ENCODE measurements around the gene TMEM234.
"Not testable (repeated sequence)": the region's sequence is repeated elsewhere in the genome, so short reads cannot be mapped to it uniquely, and the experiment has no call there.

Gene TMEM234

GRCh38 chr1:32221980-32222755 is at the start of gene TMEM234, which contains the start of gene EIF3I:
Gene TMEM234 (minus strand): TSS chr1:32222353. CDS start chr1:32222322, 31 bp downstream.
Gene EIF3I (plus strand): TSS chr1:32222407. CDS start chr1:32222442, 35 bp downstream.
- DNase-seq, result peak; percentile 93

GRCh38 chr1:32269744-32270143 is 47.6 kb upstream of the TMEM234 start:
- DNase-seq, result no peak

GRCh38 chr1:32266921-32267591 is 44.9 kb upstream of the TMEM234 start:
- no peak for DNase-seq

- DNase-seq, result no peak
These were observed 43.7 kb upstream of the TMEM234 start for GRCh38 chr1:32265846-32266245.

- DNase-seq, result no peak
These were observed 41.6 kb upstream of the TMEM234 start for GRCh38 chr1:32263744-32264143.

- DNase-seq, result not testable (repeated sequence)
These were observed 41.1 kb upstream of the TMEM234 start for GRCh38 chr1:32263236-32263593.

GRCh38 chr1:32257227-32257508 is 35.0 kb upstream of the TMEM234 start:
- DNase-seq, result no peak

GRCh38 chr1:32256473-32257226 is 34.5 kb upstream of the TMEM234 start:
- DNase-seq, result no peak

GRCh38 chr1:32255072-32256071 is 33.2 kb upstream of the TMEM234 start:
- no peak for DNase-seq

GRCh38 chr1:32250893-32251716 is 29.0 kb upstream of the TMEM234 start, which contains the start of gene LCK:
Gene LCK (plus strand): TSS chr1:32251265. CDS start chr1:32274330, 23,065 bp downstream.
- peak; percentile 71 for DNase-seq

GRCh38 chr1:32249831-32250525 is 27.8 kb upstream of the TMEM234 start:
- DNase-seq, result peak; percentile 82

GRCh38 chr1:32247983-32248889 is 26.1 kb upstream of the TMEM234 start:
- peak; percentile 83 for DNase-seq

- DNase-seq, result no peak
These were observed 25.3 kb upstream of the TMEM234 start for GRCh38 chr1:32247452-32247851.

GRCh38 chr1:32246888-32247273 is 24.7 kb upstream of the TMEM234 start, which contains the start of gene FAM167B:
Gene FAM167B (plus strand): TSS chr1:32247222. CDS start chr1:32247422, 200 bp downstream.
- DNase-seq, result no peak

- no peak for DNase-seq
These were observed 20.2 kb upstream of the TMEM234 start for GRCh38 chr1:32242341-32242851.

GRCh38 chr1:32241001-32241763 is 19.0 kb upstream of the TMEM234 start:
- DNase-seq, result peak; percentile 34

GRCh38 chr1:32240140-32240951 is 18.2 kb upstream of the TMEM234 start:
- DNase-seq, result peak; percentile 53

- DNase-seq, result no peak
These were observed 17.6 kb upstream of the TMEM234 start for GRCh38 chr1:32239790-32240139.
